K562 (cell line): ENCODE measurements around the gene CBR4. TPM values are rescaled to one million over a fixed set of nuclear protein-coding genes. Genes with fewer than 3 reads are reported as not detected.
A peak's percentile ranks its signal among the peaks of the same experiment; 100 is the strongest.

Experiments
- BRD4 ChIP-seq: fragments of 200-600 bp; sonication (generic); IDR thresholded peaks from 2 replicates; pipeline ENCODE4 v1.6.1; 2017; ENCODE audit warnings: inconsistent platforms
- LEF1 ChIP-seq: fragments of 450-650 bp; IDR thresholded peaks from 2 replicates; pipeline ENCODE4 v1.6.1; 2016; ENCODE audit warnings: mild to moderate bottlenecking
- PHF8 ChIP-seq: fragments of 200-600 bp; sonication (generic); IDR thresholded peaks from 2 replicates; pipeline ENCODE4 v1.6.1; 2012; ENCODE audit warnings: mixed run types, mild to moderate bottlenecking, inconsistent platforms, low read length, moderate library complexity, borderline replicate concordance
- REST ChIP-seq, 2 experiments: fragments of 450-650 bp; formaldehyde crosslinking in 1 of 2; IDR thresholded peaks; 2 replicates each; pipeline versions ENCODE4 v1.4.0 to v1.6.1; 2014 to 2020; ENCODE audit warnings: mild to moderate bottlenecking in 2 of 2, borderline replicate concordance in 1 of 2, low read depth in 1 of 2
- XRCC4 ChIP-seq: IDR thresholded peaks from one replicate; pipeline ENCODE4 v1.6.1; 2011; ENCODE audit not compliant: insufficient read depth, insufficient read length; ENCODE audit errors: extremely low read depth
- polyA plus RNA-seq, 8 experiments: library from polyadenylated mRNA; depleted of rRNA in 4 of 8; stranded (reverse) in 5 of 8; unstranded in 3 of 8; fragments of >200 nt; fragmentation: Nextera tagmentation in 2 of 8; fragmentation: Illumina TruSeq in 1 of 8; extraction: Ambion mirVana in 2 of 8; extraction: Trizol in 1 of 8; gene quantifications; 2 replicates each; pipeline versions ENCODE4 v1.2.1 to v1.2.3, GENCODE V29; 2011 to 2014; ENCODE audit warnings: inconsistent platforms in 1 of 8, missing spikeins in 1 of 8
- total RNA-seq, 7 experiments: library from RNA; depleted of rRNA in 6 of 7; stranded (reverse); fragments of >200 nt in 6 of 7; fragmentation: Illumina TruSeq in 2 of 7; extraction: Trizol in 2 of 7; gene quantifications; 2 replicates each; pipeline versions ENCODE4 v1.2.1 to v1.2.3, GENCODE V29; 2011 to 2021; ENCODE audit warnings: low replicate concordance in 1 of 7
- TF ChIP-seq, protein P1 (sequence below), 3 experiments: IDR thresholded peaks in 2 of 3; conservative IDR thresholded peaks in 1 of 3; 2 replicates each; pipeline ENCODE4 v1.5.1; 2011 to 2012; ENCODE audit warnings: low read length in 3 of 3, mild to moderate bottlenecking in 3 of 3, control low read depth in 2 of 3, improper control_type of control experiment in 1 of 3, inconsistent platforms in 1 of 3, low read depth in 1 of 3, mixed read lengths in 1 of 3, moderate library complexity in 1 of 3; ENCODE audit not compliant: insufficient read depth in 2 of 3

The CBR4 gene
- total and polyA plus RNA-seq, 9 of the 15 experiments (the other 6 are each of a cell fraction or from before 2014, with no cell fraction given): 12.1 to 26.4 (median 18.6) TPM

DNA sequence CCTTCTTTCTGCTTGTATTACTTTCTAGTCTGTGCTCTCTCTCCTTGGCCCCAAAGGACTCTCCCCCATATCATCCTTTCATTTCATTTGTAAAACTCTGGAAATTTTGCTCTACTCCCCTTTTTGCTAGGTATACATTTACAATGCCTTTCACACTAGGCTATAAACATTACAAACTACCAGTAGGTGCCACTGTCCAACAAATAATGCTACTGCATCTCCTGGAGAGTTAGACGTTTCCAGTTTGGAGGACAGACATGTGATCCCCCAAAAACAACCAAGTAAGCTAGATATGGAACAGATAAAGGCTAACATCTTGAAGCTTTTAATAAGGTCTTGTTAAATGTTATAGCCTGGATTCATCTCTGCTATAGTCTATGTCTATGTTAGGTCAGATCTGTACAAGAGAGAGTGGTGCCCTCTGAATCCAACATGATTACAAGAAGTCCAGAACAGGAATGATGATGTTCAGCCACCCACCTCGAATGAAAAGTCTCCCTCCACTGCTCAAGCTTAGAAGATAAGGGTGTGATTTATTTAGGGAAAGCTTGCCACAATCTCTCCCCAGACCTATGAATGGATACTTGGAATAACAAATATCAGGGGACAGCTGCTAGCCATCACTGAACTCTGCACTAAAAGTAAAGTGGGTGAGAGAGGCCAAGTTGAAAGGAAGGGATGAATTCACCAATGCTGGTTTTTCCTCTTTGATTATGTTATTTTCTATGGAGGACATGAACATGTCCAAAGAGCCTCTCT, 14.3 kb downstream of the CBR4 start (continued):
- TF ChIP-seq REST (IDR thresholded peaks at IDR 0.05; ENCODE audit: borderline replicate concordance): peak; percentile 12; the same call in 1 of the 2 replicates
- TF ChIP-seq REST (CRISPR knock-in tag; IDR thresholded peaks at IDR 0.05; ENCODE audit: low read depth): no peak
- TF ChIP-seq LEF1: no peak
- no peak for TF ChIP-seq XRCC4
- TF ChIP-seq PHF8: no peak
- TF ChIP-seq, protein P1, sequence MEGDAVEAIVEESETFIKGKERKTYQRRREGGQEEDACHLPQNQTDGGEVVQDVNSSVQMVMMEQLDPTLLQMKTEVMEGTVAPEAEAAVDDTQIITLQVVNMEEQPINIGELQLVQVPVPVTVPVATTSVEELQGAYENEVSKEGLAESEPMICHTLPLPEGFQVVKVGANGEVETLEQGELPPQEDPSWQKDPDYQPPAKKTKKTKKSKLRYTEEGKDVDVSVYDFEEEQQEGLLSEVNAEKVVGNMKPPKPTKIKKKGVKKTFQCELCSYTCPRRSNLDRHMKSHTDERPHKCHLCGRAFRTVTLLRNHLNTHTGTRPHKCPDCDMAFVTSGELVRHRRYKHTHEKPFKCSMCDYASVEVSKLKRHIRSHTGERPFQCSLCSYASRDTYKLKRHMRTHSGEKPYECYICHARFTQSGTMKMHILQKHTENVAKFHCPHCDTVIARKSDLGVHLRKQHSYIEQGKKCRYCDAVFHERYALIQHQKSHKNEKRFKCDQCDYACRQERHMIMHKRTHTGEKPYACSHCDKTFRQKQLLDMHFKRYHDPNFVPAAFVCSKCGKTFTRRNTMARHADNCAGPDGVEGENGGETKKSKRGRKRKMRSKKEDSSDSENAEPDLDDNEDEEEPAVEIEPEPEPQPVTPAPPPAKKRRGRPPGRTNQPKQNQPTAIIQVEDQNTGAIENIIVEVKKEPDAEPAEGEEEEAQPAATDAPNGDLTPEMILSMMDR (IDR thresholded peaks at IDR 0.05 in 2 of 3, conservative IDR thresholded peaks at IDR 0.05 in 1 of 3; ENCODE audit: insufficient read depth in 2 of 3, low read depth in 1 of 3, low read length in 3 of 3): peak in 1 of 3 experiments; percentile 27; a peak in 1 of 6 replicates
- TF ChIP-seq BRD4: no peak
